ENCODE measurements around the gene ARMH1.

GRCh38 chr1:44713321-44713781 is 38.8 kb downstream of the ARMH1 start:
- TF ChIP-seq CTCF (IDR thresholded peaks at IDR 0.05), result no peak
- no peak for TF ChIP-seq EP300 (IDR thresholded peaks at IDR 0.05)

Data from ovary (tissue), 3 donors.